ENCODE data around the gene MAEA. TPM values are rescaled to one million over a fixed set of nuclear protein-coding genes. Genes with fewer than 3 reads are reported as not detected.
A peak's percentile ranks its signal among the peaks of the same experiment; 100 is the strongest.

The MAEA gene
- 73.3 and 77.6 TPM in 2 replicates for polyA plus RNA-seq (2011; rRNA removed)
- 41.7 and 58.2 TPM in 2 replicates for polyA minus RNA-seq (2011; rRNA and poly(A)+ RNA removed)

DNA sequence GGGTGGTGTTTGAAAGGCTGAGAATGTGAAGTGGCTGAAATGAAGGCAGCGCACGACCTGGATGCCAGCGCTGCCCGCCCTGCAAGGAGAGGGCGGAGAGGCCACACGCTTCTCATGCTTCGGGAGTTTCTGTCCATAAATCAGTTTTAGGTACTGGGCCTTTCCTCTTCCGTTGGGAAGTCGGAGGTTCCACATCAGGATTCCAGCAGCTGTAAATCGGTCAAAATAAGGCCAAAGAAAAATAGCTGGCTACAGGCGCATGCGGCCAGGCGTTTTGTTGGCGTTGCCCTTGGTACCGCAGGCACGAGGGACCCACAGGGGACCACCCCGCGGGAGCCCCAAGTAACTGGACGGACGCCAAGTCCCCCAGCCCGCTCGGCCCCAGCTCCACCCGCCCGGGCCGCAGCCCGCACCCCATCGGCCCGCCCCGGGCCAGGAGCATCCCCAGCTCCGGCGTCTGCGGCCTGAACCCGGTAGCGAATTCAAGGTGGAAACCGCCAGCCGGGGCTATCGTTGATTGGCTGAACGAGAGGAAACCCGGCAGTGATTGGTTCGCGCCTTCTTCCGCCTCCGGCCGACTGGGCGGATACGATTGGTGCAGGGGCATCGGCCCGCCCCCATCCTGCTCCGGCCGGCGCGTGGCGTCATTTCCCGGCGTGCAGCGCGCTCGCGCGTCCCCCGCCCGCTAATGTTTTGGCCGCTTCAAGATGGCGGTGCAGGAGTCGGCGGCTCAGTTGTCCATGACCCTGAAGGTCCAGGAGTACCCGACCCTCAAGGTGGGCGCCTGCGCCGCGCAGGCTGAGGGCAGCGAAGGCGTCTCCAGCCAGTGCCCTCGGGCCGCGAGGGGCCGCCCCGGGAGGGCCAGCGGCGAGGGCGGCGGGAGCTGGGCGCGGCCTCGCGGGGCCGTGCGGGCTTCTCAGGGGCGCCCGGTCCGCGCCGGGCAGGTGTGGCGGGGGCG is at the start of gene MAEA:
TSS of gene MAEA (plus strand) at position 685 of the 958 bp plus-strand sequence. CDS start at position 708, 23 bp downstream.
- Histone ChIP-seq H3K27me3 (ENCODE audit: control insufficient read depth, insufficient read depth, low read length) (no peaks in the 10 kb centered on the region), H3K4me3 (ENCODE audit: low read depth, low read length) (peak within 1 kb of the TSS; percentile 79), H3K27ac (ENCODE audit: low read depth, low read length) (peak within 1 kb of the TSS; percentile 70), H3K9me3 (ENCODE audit: control insufficient read depth, insufficient read depth, low read length) (peaks cover 9% of the 10 kb centered on the region; the same call in 1 of the 2 replicates)
- ChIA-PET POLR2A (interaction anchor here (2.7 kb wide), 1 partner anchor 20 kb away, joined by 17 read pairs; no protein-coding TSS in a partner anchor), CTCF (no interaction called here)
- DNase-seq (ENCODE audit: low read depth, low spot score), result peak; percentile 84
- TF ChIP-seq, protein P1, sequence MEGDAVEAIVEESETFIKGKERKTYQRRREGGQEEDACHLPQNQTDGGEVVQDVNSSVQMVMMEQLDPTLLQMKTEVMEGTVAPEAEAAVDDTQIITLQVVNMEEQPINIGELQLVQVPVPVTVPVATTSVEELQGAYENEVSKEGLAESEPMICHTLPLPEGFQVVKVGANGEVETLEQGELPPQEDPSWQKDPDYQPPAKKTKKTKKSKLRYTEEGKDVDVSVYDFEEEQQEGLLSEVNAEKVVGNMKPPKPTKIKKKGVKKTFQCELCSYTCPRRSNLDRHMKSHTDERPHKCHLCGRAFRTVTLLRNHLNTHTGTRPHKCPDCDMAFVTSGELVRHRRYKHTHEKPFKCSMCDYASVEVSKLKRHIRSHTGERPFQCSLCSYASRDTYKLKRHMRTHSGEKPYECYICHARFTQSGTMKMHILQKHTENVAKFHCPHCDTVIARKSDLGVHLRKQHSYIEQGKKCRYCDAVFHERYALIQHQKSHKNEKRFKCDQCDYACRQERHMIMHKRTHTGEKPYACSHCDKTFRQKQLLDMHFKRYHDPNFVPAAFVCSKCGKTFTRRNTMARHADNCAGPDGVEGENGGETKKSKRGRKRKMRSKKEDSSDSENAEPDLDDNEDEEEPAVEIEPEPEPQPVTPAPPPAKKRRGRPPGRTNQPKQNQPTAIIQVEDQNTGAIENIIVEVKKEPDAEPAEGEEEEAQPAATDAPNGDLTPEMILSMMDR (IDR thresholded peaks at IDR 0.05; ENCODE audit: low read depth, low read length), result no peak

DNA sequence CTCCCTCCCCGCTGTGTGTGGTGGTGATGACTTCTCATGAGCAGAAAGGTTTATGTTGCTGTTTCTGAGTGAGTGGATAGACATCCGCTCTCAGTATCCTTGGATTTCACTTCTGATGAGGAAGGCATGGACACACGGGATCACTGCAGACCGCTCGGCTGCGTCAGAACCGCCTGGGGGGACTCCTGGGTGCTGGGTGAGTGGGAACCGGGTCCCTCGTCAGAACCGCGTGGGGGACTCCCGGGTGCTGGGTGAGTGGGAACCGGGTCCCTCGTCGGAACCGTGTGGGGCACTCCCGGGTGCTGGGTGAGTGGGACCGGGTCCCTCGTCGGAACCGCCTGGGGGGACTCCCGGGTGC is 49.8 kb upstream of the MAEA start:
- Histone ChIP-seq H3K9me3 (ENCODE audit: control insufficient read depth, insufficient read depth, low read length) (peaks cover 5% of the 10 kb centered on the region; the same call in 1 of the 2 replicates), H3K27me3 (ENCODE audit: control insufficient read depth, insufficient read depth, low read length) (no peaks in the 10 kb centered on the region), H3K4me3 (ENCODE audit: low read depth, low read length) (no peak overlapping the region), H3K27ac (ENCODE audit: low read depth, low read length) (no peak overlapping the region)
- ChIA-PET CTCF (no interaction called here), POLR2A (no interaction called here)
- TF ChIP-seq, protein P1 (IDR thresholded peaks at IDR 0.05; ENCODE audit: low read depth, low read length), result no peak
- DNase-seq (ENCODE audit: low read depth, low spot score), result no peak

DNA sequence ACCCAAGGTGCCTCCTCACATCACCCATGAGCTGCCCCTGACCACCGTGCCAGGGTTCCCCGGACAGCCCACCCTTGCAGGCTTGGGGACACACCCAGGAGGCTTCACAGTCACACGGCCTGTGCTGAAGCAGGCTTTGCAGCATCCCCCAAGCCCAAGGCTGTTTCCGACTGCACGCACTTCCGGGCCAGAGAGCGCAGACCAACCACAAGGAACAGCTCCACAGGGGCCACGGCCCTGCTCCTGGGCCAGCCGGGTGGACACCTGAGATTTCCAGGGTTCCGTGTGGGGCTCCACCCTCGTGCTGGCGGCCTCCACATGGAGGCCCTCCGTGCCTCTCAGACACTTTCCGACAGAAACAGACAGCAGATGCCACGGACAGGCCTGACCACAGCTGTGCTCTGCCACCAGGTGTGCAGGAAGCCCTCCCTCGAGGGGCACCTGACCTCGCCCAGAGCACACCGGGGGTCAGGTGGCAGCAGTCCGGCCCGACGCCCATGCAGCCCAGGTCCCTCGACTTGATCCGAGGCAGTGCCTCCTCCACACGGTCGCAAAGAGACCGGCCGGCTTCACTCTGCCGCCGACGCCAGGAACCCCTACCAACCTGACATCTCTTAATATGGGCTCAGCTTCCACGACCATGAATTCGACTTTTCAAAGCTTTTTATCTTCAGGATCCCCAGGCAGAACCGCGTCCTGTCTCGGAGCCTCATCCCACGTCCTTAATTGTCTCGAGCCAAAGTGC is 48.8 kb upstream of the MAEA start:
- Histone ChIP-seq H3K27ac (ENCODE audit: low read depth, low read length) (no peak overlapping the region), H3K27me3 (ENCODE audit: control insufficient read depth, insufficient read depth, low read length) (no peaks in the 10 kb centered on the region), H3K9me3 (ENCODE audit: control insufficient read depth, insufficient read depth, low read length) (peaks cover 4% of the 10 kb centered on the region; the same call in 1 of the 2 replicates), H3K4me3 (ENCODE audit: low read depth, low read length) (no peak overlapping the region)
- ChIA-PET CTCF (no interaction called here), POLR2A (no interaction called here)
- TF ChIP-seq, protein P1 (IDR thresholded peaks at IDR 0.05; ENCODE audit: low read depth, low read length), result no peak
- no peak for DNase-seq (ENCODE audit: low read depth, low spot score)

DNA sequence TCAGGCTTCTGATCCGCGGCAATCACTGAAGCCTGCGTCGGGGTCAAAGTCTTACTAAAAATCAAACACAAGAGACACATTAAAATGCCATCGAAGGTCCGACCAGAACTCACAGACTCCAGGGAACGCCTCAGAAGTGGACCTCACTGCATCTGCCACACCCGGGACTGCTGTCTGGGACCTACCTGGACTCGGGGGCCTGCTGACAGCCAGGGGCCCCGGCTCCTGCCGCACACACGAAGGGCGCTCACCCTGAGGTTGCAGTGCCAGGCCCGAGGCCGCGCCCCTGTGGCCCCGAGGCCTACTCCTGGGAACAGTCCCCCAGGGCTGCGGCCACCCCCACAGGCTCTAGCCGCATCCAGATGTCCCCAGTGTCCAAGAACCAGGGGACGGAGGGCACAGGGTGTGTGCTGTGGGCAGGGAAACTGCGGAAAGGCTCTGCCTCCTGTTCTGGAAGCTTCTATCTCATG is 48.2 kb upstream of the MAEA start:
- ChIA-PET CTCF (no interaction called here), POLR2A (no interaction called here)
- no peaks in the 10 kb centered on the region for H3K27me3 ChIP-seq (ENCODE audit: control insufficient read depth, insufficient read depth, low read length)
- DNase-seq (ENCODE audit: low read depth, low spot score), result no peak
- TF ChIP-seq, protein P1 (IDR thresholded peaks at IDR 0.05; ENCODE audit: low read depth, low read length), result no peak
- no peak overlapping the region for H3K4me3 ChIP-seq (ENCODE audit: low read depth, low read length)
- H3K27ac ChIP-seq (ENCODE audit: low read depth, low read length), result no peak overlapping the region
- no peaks in the 10 kb centered on the region; the same call in 1 of the 2 replicates for H3K9me3 ChIP-seq (ENCODE audit: control insufficient read depth, insufficient read depth, low read length)
